HG03558 (cell line): Measurements from ENCODE around the gene FOXN3.
A peak's percentile ranks its signal among the peaks of the same experiment; 100 is the strongest.

ENCODE experiments used
- ATAC-seq: cut with Tn5 transposase; IDR thresholded peaks from one replicate; pipeline ENCODE4 v1.9.1; 2021; ENCODE audit warnings: moderate number of reproducible peaks; ENCODE audit not compliant: unreplicated experiment; ENCODE audit errors: extremely low read depth

Gene FOXN3

GRCh38 chr14:89367779-89368120, 49.3 kb downstream of the FOXN3 start:
- no peak for ATAC-seq

DNA sequence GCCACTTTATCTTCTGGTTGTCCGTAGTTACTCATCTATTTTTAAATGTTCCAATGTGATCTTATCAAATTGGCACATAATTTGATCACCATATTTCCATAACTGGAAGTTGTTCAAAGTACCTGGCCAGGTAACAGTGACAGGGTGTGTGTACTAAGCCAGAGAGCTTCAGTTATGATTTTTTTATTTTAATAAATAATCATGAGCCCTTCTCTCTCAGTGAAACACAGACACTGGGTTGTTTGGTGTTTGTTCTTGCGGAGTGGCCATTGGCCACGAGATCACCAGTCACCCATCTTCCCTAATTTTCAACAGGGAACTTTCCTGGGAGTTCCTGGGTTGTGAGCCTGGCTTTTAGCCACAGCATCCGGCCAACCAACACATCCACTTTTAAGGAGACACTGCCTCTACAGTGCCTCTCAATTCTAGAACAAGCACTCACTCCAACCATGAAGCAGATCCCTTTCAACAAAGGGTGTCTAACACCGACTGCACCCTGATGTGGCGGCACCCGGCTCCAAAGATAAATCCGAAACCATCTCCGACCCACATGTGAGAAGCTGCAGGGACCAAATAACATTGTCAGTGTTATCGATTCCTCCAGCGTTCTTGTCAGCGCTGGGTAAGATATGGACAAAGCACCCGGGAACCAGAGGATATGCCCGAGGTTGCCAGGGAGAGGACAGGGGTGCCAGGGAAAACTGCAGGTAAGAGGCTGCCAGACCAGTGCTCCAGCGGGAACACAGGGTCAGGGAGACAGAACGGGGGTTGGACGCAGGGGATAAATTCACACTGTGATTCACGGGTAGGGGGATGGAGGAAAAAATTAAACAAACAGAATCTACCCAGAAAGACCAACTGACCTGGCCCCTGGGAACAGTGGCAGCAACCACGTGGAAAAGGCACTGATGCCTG, 49.9 kb downstream of the FOXN3 start:
- ATAC-seq, result no peak

GRCh38 chr14:89365061-89365801, 51.8 kb downstream of the FOXN3 start:
- ATAC-seq, result peak; percentile 83

GRCh38 chr14:89364316-89364715, 52.7 kb downstream of the FOXN3 start:
- no peak for ATAC-seq

GRCh38 chr14:89360277-89360676, 56.8 kb downstream of the FOXN3 start:
- ATAC-seq, result no peak

DNA sequence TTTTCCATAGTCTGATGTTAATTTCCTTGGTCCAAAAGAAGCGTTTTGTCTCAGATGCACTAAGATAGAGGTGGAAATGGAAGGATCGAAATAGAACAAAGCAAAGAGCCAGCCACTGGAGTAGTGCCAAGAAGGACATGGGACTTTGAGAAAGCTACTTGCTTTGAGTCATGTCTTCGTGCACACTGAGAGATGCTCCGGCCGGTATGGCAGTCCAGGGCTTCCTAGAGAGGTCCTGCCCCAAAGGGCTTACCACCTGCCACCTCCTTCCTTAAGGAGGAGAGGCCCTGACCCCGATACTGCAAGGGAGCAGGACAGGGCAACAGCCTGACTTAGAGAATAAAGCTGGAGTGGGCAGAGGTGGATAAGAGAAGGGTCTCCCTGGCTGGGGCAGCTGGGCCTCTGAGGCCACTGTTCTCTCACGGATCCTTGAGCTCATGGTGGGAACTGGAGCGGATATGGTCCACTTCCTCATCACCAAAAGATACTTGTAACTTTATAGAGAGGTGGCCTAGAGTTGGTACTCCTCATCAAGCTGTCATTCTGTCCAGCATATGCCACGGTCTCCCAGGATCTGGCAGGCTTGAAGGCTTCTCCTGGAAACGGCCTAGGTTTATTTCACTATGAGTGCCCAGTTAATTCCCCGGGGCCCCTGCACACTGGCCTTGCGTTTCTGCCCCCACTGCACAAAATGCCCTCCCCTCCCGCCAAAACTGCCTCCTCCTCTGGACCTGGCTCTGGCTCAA, 57.4 kb downstream of the FOXN3 start:
- no peak for ATAC-seq

GRCh38 chr14:89357655-89358297, 59.3 kb downstream of the FOXN3 start:
- no peak for ATAC-seq

DNA sequence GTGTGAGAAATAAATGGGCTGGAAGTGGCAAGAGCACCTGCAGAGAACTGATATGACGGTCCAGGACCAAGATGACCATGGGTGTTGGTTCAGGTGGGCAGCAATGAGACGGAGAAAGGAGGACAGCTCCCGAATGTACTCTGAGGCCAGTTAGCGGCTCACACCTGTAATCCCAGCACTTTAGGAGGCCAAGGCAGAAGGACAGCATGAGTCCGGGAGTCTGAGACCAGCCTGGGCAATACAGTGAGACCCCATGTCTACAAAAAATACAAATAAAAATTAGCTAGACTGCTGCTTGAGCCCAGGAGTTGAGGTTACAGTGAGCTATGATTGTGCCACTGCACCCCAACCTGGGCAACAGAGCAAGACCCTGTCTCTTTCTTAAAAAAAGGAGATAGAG, 60.1 kb downstream of the FOXN3 start:
- no peak for ATAC-seq

DNA sequence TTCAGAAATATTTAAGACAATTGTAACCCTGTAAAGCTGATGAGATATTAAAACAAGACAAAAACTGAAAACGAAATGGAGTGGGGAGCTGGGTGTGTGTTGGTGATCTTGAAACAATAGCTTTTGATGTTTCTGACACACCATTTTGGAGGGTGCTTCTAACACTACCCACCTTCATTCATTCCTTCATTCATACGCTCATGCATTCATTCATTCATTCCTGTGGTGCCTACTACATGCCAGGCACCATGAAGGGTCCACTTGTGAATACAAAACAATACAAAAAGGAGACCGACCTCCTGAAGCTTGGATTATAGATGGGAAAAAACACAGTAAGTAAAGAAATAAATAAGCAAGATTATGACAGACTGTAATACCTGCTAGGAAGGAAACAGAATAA, 60.5 kb downstream of the FOXN3 start:
- no peak for ATAC-seq

GRCh38 chr14:89353766-89354113, 63.3 kb downstream of the FOXN3 start:
- no peak for ATAC-seq

DNA sequence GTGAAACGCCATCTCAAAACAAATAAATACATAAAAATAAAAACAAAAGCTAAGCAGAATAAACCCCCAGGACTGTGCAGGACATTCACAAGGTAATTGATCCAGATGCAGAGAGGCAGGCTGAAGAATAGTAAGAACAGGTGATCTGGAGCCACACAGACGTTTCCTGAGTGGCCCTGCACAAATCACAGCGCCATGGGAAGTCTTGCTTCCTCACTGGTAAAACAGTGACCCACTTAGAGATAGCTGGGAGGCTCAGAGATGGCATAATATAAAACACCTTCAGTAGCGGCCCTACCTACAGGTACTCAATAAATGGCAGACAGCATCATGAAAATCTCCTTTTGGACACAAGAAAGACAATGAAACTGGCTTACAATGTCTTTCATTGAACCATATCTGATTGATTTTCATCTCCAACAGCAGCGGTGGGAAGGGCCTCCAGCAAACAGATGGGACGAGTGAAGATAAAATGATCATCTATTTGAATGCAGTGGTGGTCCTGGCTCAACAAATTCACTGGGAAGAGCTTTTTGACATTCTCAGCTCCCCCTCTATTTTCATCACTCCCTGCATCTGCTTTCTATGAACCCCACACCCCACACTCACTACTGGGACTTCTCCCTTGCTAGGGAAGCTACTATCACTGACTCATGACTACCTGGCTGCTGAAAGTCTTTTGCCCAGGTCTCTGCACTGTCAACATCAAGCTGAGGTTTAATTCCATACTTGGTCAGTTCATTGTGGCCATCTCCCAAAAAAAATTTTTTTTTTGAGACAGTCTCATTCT, 63.9 kb downstream of the FOXN3 start:
- no peak for ATAC-seq

GRCh38 chr14:89351516-89352404, 65.3 kb downstream of the FOXN3 start:
- ATAC-seq, result no peak

DNA sequence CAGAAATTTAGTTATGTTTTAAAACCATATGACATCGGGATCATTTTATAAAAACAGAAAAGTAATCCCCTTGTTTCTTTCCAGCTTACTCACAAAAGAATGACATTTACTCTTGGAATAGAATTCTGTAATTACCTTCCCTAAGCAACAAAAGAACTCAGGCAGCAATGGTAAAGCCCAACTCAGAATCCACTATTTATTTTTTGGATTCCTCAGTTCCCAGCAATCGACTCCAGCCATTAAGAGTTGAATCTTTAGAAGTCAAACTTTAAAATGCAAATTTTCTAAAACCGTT, 65.9 kb downstream of the FOXN3 start:
- no peak for ATAC-seq

DNA sequence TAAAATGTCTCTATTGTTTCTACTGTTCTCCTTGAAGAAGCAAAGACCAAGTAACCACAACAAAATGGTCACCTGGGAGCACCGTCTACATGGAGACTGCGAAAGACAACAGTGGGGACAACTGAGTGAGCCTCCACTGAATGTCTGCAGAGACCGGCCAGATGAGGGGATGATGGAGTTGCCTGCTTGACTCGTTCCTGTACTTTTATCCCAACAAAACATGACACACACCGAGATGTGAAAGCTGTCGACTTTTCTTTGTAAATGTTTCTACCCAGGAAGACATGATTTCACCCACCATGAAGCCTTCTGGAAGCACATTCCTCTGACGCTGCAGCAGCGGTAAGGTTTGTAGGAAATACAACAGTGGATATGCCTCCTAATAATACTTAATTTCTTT, 66.9 kb downstream of the FOXN3 start:
- ATAC-seq, result no peak

DNA sequence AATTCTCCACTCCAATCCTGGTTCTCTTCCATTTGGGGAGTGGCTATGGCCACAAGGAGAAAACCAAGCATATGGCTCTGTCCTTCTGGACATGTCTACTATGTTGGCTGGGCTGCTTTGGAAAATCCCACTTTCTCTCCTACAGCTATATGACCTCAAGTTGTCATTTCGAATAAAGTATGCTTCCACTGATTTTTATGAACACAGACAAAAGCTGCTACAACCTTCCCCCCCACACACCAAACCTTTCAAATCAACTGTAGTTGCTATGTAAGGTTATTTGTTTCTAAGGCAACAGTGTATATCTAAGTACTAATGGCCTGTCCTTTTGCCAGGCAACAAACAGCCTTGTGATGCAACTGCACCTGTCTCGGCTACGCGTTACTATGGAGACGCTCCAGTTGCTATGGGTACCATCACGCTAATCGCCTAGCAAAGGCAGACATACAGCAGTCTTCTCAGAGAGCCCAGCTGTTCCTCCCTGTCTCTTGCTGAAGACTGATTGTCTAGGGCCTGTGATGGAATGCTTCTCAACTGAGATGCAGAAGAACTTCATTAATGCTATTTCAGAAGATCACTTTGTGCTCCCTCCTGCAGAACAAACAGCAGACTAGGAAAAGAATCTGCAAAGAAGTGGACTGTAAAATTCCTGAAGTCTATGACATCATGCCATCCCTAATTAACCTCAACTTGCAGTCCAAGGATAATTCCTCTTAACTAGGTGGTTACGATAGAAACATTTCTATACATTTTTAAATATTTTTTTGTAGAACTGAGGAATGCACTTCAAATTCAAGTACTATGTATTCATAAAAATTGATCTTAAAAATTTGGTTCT, 67.6 kb downstream of the FOXN3 start:
- no peak for ATAC-seq

- no peak for ATAC-seq
Observed at GRCh38 chr14:89348722-89349121, 68.3 kb downstream of the FOXN3 start.

DNA sequence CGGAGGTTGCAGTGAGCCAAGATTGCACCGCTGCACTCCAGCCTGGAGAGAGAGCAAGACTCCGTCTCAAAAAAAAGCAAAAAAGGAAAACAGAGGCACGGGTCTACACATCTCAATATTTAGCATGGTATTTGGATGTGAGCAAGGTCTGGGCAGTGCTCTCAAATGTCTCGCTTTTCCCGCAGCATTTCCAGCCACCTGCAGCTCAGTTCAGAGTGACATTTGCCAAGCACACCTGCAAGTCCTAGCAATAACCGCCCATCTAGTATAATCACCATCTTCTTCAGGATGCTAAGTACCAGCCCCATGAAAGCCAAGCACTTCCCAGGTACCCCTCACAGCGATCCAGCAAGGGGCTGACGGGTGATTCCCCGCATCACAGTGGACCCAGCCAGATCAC, 69.1 kb downstream of the FOXN3 start:
- no peak for ATAC-seq

- no peak for ATAC-seq
Observed at GRCh38 chr14:89344920-89345254, 72.1 kb downstream of the FOXN3 start.
